GM18526 (cell line): ENCODE measurements around the gene ZNF516.

ENCODE experiments used
- POLR2A ChIP-seq: IDR thresholded peaks from 3 replicates; pipeline ENCODE4 v1.6.1; 2011; ENCODE audit not compliant: insufficient read length; ENCODE audit errors: extremely low read depth

The ZNF516 gene

GRCh38 chr18:76483780-76484179, 11.3 kb downstream of the ZNF516 start:
- TF ChIP-seq POLR2A = no peak

GRCh38 chr18:76482971-76483691, 11.9 kb downstream of the ZNF516 start:
- no peak for TF ChIP-seq POLR2A

GRCh38 chr18:76482267-76482666, 12.8 kb downstream of the ZNF516 start:
- no peak for TF ChIP-seq POLR2A

GRCh38 chr18:76480913-76481312, 14.1 kb downstream of the ZNF516 start:
- TF ChIP-seq POLR2A = no peak

GRCh38 chr18:76479351-76480238, 15.4 kb downstream of the ZNF516 start:
- TF ChIP-seq POLR2A = no peak

GRCh38 chr18:76476665-76477561, 18.1 kb downstream of the ZNF516 start:
- no peak for TF ChIP-seq POLR2A

- TF ChIP-seq POLR2A = no peak
Observed at GRCh38 chr18:76475450-76476194, 19.4 kb downstream of the ZNF516 start.

GRCh38 chr18:76474824-76475223, 20.2 kb downstream of the ZNF516 start:
- no peak for TF ChIP-seq POLR2A

- TF ChIP-seq POLR2A = no peak
Observed at GRCh38 chr18:76472829-76473228, 22.2 kb downstream of the ZNF516 start.

- no peak for TF ChIP-seq POLR2A
Observed at GRCh38 chr18:76471593-76471992, 23.4 kb downstream of the ZNF516 start.

GRCh38 chr18:76468345-76469304, 26.4 kb downstream of the ZNF516 start:
- TF ChIP-seq POLR2A = no peak

GRCh38 chr18:76467371-76468190, 27.5 kb downstream of the ZNF516 start:
- TF ChIP-seq POLR2A = no peak

- no peak for TF ChIP-seq POLR2A
Observed at GRCh38 chr18:76466410-76466991, 28.5 kb downstream of the ZNF516 start.
